ENCODE data around the gene OXCT2.
"Not testable (repeated sequence)": the region's sequence is repeated elsewhere in the genome, so short reads cannot be mapped to it uniquely, and the experiment has no call there.

OXCT2 gene

DNA sequence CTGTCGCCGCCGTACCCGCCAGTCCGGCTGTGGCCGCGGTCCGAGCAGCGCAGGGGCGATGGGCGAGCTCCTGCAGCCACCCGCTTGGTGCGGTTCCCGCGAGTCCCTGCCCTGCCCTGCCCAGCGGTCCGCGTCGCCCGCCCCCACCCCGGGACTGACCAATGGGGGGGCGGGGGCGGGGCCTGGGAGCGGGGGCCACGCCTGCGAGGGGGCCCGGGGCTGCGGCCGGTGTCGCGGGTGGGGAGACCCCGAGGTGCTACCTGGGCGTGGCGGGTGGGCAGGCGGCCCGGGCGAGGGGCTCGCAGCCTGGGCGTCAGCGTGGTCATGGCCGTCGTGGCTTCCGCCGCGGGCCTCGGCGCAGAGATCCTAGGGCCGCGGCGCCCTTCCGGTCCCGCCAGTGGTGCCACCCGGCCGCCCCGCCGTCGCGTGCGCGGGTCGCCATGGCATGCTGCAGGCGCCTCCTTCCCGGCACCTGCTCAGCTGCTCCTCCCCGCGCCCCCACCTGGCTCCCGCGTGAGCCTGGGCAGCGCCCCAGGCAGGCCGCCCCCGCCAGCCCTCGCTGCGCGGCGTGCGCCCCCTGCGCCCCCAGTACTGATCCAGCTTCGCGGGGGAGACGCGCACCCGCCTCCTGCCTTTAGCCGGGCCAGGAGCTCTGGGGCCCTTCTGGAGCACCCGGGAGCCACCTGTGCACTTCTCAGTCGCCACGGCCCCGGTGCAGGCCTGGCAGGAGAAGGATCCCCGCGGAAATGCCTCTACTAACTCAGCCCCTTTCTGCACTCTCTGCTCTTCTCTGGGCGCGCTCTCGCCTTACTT is 17.8 kb upstream of the OXCT2 start, which contains the start of gene BMP8B:
Gene BMP8B, minus strand, starts transcription at position 108 of the 813 bp plus-strand sequence. CDS start 380 bp downstream, outside the sequence.
- Histone ChIP-seq H4K8ac (ENCODE audit: low read depth, low read length) (peak within 1 kb of the TSS; percentile 65), H3K4me3 (ENCODE audit: low read length in 2 of 2) (peak within 1 kb of the TSS; percentile 39 to 73), H2AFZ (ENCODE audit: low read length) (peak within 1 kb of the TSS; percentile 91), H3K23ac (ENCODE audit: low read depth, low read length, poor library complexity) (peak within 1 kb of the TSS; percentile 85), H3K27ac (replicated peaks; ENCODE audit: low read length) (no peak within 1 kb of the TSS), H2AK5ac (ENCODE audit: low read depth, low read length) (no peak within 1 kb of the TSS), H4K91ac (ENCODE audit: low read depth, low read length, poor library complexity) (no peak within 1 kb of the TSS), H2BK120ac (ENCODE audit: low read depth, low read length) (peak within 1 kb of the TSS; percentile 9), H2BK5ac (ENCODE audit: low read length) (peak within 1 kb of the TSS; percentile 66), H3K4me2 (ENCODE audit: insufficient read depth, low read length, poor library complexity, severe bottlenecking) (peak within 1 kb of the TSS; percentile 96), H3K9ac (ENCODE audit: low read depth, low read length, poor library complexity) (peak within 1 kb of the TSS; percentile 77), H3K9me3 (replicated peaks in 1 of 2; ENCODE audit: control insufficient read depth in 2 of 2, insufficient read depth in 1 of 2, low read depth in 1 of 2, low read length in 2 of 2) (no peaks in the 10 kb centered on the region), H3K27me3 (ENCODE audit: control insufficient read depth in 3 of 3, insufficient read depth in 3 of 3, low read depth in 1 of 3, low read length in 3 of 3) (peaks cover 22 to 72% (median 31%) of the 10 kb centered on the region in 3 experiments), H2BK12ac (ENCODE audit: low read length) (peak within 1 kb of the TSS; percentile 58), H3K4me1 (ENCODE audit: control insufficient read depth in 2 of 2, insufficient read depth in 1 of 2, low read depth in 1 of 2, low read length in 2 of 2) (peaks cover 0 to 7% of the 10 kb centered on the region in 2 donors), H3K79me1 (ENCODE audit: low read depth, low read length) (no peaks in the 10 kb centered on the region), H3K36me3 (replicated peaks in 1 of 2; ENCODE audit: control insufficient read depth in 2 of 2, insufficient read depth in 2 of 2, low read length in 2 of 2) (no peaks in the 10 kb centered on the region), H3K14ac (ENCODE audit: low read length) (peak within 1 kb of the TSS; percentile 8), H2BK15ac (ENCODE audit: low read length) (peak within 1 kb of the TSS; percentile 67), H3K18ac (ENCODE audit: low read length) (peak within 1 kb of the TSS; percentile 90), H3K4ac (ENCODE audit: low read length) (no peak within 1 kb of the TSS)
- DNase-seq (ENCODE audit: low spot score) = no peak
- no CpG with 5 or more reads among the region's 91 CpGs for WGBS, 2 donors (ENCODE audit: extremely low coverage in 2 of 2, insufficient read length in 2 of 2, insufficient replicate concordance in 1 of 2)

DNA sequence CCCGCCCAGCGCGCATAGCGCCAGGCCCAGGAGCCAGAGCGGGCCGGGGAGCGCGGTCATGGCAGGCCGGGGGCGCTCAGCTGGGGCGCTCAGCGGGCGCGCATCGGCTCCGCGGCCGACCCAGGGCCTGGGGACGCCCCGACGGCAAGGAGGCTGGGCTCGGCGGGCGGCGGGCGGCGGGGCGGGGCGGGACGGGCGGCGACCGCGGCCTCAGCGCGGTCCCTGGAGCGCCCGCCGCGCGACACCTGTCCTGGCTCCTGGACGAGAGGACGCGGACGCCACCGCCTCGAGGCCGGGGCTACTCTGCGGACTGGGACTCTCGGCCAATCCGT is 17.2 kb upstream of the OXCT2 start:
- no peak overlapping the region for H2BK120ac ChIP-seq (ENCODE audit: low read depth, low read length)
- H3K4me1 ChIP-seq (ENCODE audit: control insufficient read depth in 2 of 2, insufficient read depth in 1 of 2, low read depth in 1 of 2, low read length in 2 of 2) = peaks cover 0 to 7% of the 10 kb centered on the region in 2 donors
- no peak overlapping the region for H2BK15ac ChIP-seq (ENCODE audit: low read length)
- H4K91ac ChIP-seq (ENCODE audit: low read depth, low read length, poor library complexity) = no peak overlapping the region
- no peak overlapping the region for H2AK5ac ChIP-seq (ENCODE audit: low read depth, low read length)
- peak overlapping the region; percentile 65 for H4K8ac ChIP-seq (ENCODE audit: low read depth, low read length)
- H3K9ac ChIP-seq (ENCODE audit: low read depth, low read length, poor library complexity) = peak overlapping the region; percentile 60
- H3K4me3 ChIP-seq (ENCODE audit: low read length in 2 of 2) = peak overlapping the region; percentile 39 to 73
- H3K4me2 ChIP-seq (ENCODE audit: insufficient read depth, low read length, poor library complexity, severe bottlenecking) = peak overlapping the region; percentile 96
- no peak overlapping the region for H3K14ac ChIP-seq (ENCODE audit: low read length)
- H3K79me1 ChIP-seq (ENCODE audit: low read depth, low read length) = no peaks in the 10 kb centered on the region
- H3K23ac ChIP-seq (ENCODE audit: low read depth, low read length, poor library complexity) = peak overlapping the region; percentile 80
- no peak for DNase-seq (ENCODE audit: low spot score)
- no peaks in the 10 kb centered on the region for H3K9me3 ChIP-seq (replicated peaks in 1 of 2; ENCODE audit: control insufficient read depth in 2 of 2, insufficient read depth in 1 of 2, low read depth in 1 of 2, low read length in 2 of 2)
- peak overlapping the region; percentile 90 for H3K18ac ChIP-seq (ENCODE audit: low read length)
- H3K36me3 ChIP-seq (replicated peaks in 1 of 2; ENCODE audit: control insufficient read depth in 2 of 2, insufficient read depth in 2 of 2, low read length in 2 of 2) = no peaks in the 10 kb centered on the region
- no peak overlapping the region for H3K4ac ChIP-seq (ENCODE audit: low read length)
- peaks cover 22 to 75% (median 31%) of the 10 kb centered on the region in 3 experiments for H3K27me3 ChIP-seq (ENCODE audit: control insufficient read depth in 3 of 3, insufficient read depth in 3 of 3, low read depth in 1 of 3, low read length in 3 of 3)
- H2BK5ac ChIP-seq (ENCODE audit: low read length) = no peak overlapping the region
- H2BK12ac ChIP-seq (ENCODE audit: low read length) = peak overlapping the region; percentile 58
- peak overlapping the region; percentile 91 for H2AFZ ChIP-seq (ENCODE audit: low read length)
- no peak overlapping the region for H3K27ac ChIP-seq (replicated peaks; ENCODE audit: low read length)
- no CpG with 5 or more reads among the region's 51 CpGs for WGBS, 2 donors (ENCODE audit: extremely low coverage in 2 of 2, insufficient read length in 2 of 2, insufficient replicate concordance in 1 of 2)

- H2BK12ac ChIP-seq (ENCODE audit: low read length); H3K14ac ChIP-seq (ENCODE audit: low read length); H3K27ac ChIP-seq (replicated peaks; ENCODE audit: low read length); H3K9me3 ChIP-seq (replicated peaks in 1 of 2; ENCODE audit: control insufficient read depth in 2 of 2, insufficient read depth in 1 of 2, low read depth in 1 of 2, low read length in 2 of 2); H2BK15ac ChIP-seq (ENCODE audit: low read length); H3K36me3 ChIP-seq (replicated peaks in 1 of 2; ENCODE audit: control insufficient read depth in 2 of 2, insufficient read depth in 2 of 2, low read length in 2 of 2); H2AK5ac ChIP-seq (ENCODE audit: low read depth, low read length); H3K4me3 ChIP-seq (ENCODE audit: low read length in 2 of 2); H3K4ac ChIP-seq (ENCODE audit: low read length); H3K9ac ChIP-seq (ENCODE audit: low read depth, low read length, poor library complexity); H2BK120ac ChIP-seq (ENCODE audit: low read depth, low read length); H3K18ac ChIP-seq (ENCODE audit: low read length); H4K8ac ChIP-seq (ENCODE audit: low read depth, low read length); H2AFZ ChIP-seq (ENCODE audit: low read length); DNase-seq (ENCODE audit: low spot score); H4K91ac ChIP-seq (ENCODE audit: low read depth, low read length, poor library complexity); H2BK5ac ChIP-seq (ENCODE audit: low read length); H3K79me1 ChIP-seq (ENCODE audit: low read depth, low read length); H3K23ac ChIP-seq (ENCODE audit: low read depth, low read length, poor library complexity); H3K4me1 ChIP-seq (ENCODE audit: control insufficient read depth in 2 of 2, insufficient read depth in 1 of 2, low read depth in 1 of 2, low read length in 2 of 2): not testable (repeated sequence)
- H3K27me3 ChIP-seq (ENCODE audit: control insufficient read depth in 3 of 3, insufficient read depth in 3 of 3, low read depth in 1 of 3, low read length in 3 of 3) = peaks cover 22 to 75% (median 31%) of the 10 kb centered on the region in 3 experiments
- WGBS, 2 donors (ENCODE audit: extremely low coverage in 2 of 2, insufficient read length in 2 of 2, insufficient replicate concordance in 1 of 2) = no CpG with 5 or more reads among the region's 55 CpGs
- H3K4me2 ChIP-seq (ENCODE audit: insufficient read depth, low read length, poor library complexity, severe bottlenecking) = peak overlapping the region; percentile 49
Observed at GRCh38 chr1:39787964-39788363, 16.8 kb upstream of the OXCT2 start.

GRCh38 chr1:39787468-39787867 is 16.3 kb upstream of the OXCT2 start:
- H3K23ac ChIP-seq (ENCODE audit: low read depth, low read length, poor library complexity) = no peak overlapping the region
- no peak overlapping the region for H2AFZ ChIP-seq (ENCODE audit: low read length)
- peaks cover 22 to 71% (median 31%) of the 10 kb centered on the region in 3 experiments for H3K27me3 ChIP-seq (ENCODE audit: control insufficient read depth in 3 of 3, insufficient read depth in 3 of 3, low read depth in 1 of 3, low read length in 3 of 3)
- no peak for DNase-seq (ENCODE audit: low spot score)
- H3K79me1 ChIP-seq (ENCODE audit: low read depth, low read length) = no peaks in the 10 kb centered on the region
- no peak overlapping the region for H3K4me2 ChIP-seq (ENCODE audit: insufficient read depth, low read length, poor library complexity, severe bottlenecking)
- H3K4me3 ChIP-seq (ENCODE audit: low read length in 2 of 2) = no peak overlapping the region
- H3K14ac ChIP-seq (ENCODE audit: low read length) = no peak overlapping the region
- no peak overlapping the region for H3K4ac ChIP-seq (ENCODE audit: low read length)
- H3K9ac ChIP-seq (ENCODE audit: low read depth, low read length, poor library complexity) = no peak overlapping the region
- H3K36me3 ChIP-seq (replicated peaks in 1 of 2; ENCODE audit: control insufficient read depth in 2 of 2, insufficient read depth in 2 of 2, low read length in 2 of 2) = no peaks in the 10 kb centered on the region
- no peak overlapping the region for H2BK120ac ChIP-seq (ENCODE audit: low read depth, low read length)
- no peak overlapping the region for H2BK5ac ChIP-seq (ENCODE audit: low read length)
- peaks cover 0 to 7% of the 10 kb centered on the region in 2 donors for H3K4me1 ChIP-seq (ENCODE audit: control insufficient read depth in 2 of 2, insufficient read depth in 1 of 2, low read depth in 1 of 2, low read length in 2 of 2)
- no peaks in the 10 kb centered on the region for H3K9me3 ChIP-seq (replicated peaks in 1 of 2; ENCODE audit: control insufficient read depth in 2 of 2, insufficient read depth in 1 of 2, low read depth in 1 of 2, low read length in 2 of 2)
- H2BK12ac ChIP-seq (ENCODE audit: low read length) = no peak overlapping the region
- H4K8ac ChIP-seq (ENCODE audit: low read depth, low read length) = no peak overlapping the region
- no peak overlapping the region for H3K18ac ChIP-seq (ENCODE audit: low read length)
- H3K27ac ChIP-seq (replicated peaks; ENCODE audit: low read length) = no peak overlapping the region
- no peak overlapping the region for H4K91ac ChIP-seq (ENCODE audit: low read depth, low read length, poor library complexity)
- peak overlapping the region; percentile 67 for H2BK15ac ChIP-seq (ENCODE audit: low read length)
- no CpG with 5 or more reads among the region's 11 CpGs for WGBS, 2 donors (ENCODE audit: extremely low coverage in 2 of 2, insufficient read length in 2 of 2, insufficient replicate concordance in 1 of 2)
- peak overlapping the region; percentile 63 for H2AK5ac ChIP-seq (ENCODE audit: low read depth, low read length)
